ENCODE data around the gene CDC42EP4. TPM values are rescaled to one million over a fixed set of nuclear protein-coding genes. Genes with fewer than 3 reads are reported as not detected.

CDC42EP4 gene
- total and polyA plus RNA-seq, 4 donors: 15.7 to 31.0 (median 28.0) TPM

DNA sequence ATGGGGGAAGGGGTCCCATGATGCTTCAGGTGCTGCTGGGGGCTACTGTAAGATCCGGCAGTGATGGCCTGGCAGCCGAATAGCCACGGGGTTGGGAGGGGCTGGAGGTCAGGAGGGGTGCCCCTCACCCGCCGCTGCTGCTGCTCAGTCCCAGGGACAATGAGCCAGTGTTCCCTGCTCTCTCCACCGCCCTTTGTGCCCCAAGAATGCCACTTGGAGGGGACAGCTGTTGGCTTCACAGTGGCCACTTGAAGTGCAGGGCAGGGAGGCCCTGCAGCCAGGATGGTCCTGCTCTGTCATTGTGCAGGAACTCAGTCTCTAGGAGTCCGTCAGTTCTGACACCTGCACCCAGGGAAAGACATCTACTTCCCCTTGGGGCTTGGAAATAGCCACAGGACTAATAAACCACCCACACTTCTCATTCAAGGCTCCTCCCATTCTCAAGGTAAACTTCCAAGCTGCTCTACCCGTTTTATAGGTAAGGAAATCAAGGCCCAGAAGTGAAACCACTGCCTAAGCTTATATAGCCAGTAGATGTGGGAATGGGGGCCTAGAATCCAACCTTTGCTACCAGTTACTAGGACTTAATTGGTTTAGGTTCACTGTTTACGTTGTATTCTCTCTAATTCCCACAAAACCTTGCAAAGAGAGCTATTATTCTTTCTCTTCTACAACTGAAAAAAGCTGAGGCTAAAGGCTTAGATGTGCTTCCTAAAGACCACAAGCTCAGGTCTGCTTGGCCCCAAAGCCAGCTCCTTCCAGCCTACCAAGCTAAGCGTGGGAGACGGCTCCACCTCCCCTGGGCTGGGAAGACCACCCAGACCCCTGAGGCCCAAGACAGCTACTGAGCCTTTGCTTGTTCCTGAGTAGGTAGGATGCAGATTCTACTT lies 43.9 kb downstream of the CDC42EP4 start (continued):
- TF ChIP-seq, protein P1, sequence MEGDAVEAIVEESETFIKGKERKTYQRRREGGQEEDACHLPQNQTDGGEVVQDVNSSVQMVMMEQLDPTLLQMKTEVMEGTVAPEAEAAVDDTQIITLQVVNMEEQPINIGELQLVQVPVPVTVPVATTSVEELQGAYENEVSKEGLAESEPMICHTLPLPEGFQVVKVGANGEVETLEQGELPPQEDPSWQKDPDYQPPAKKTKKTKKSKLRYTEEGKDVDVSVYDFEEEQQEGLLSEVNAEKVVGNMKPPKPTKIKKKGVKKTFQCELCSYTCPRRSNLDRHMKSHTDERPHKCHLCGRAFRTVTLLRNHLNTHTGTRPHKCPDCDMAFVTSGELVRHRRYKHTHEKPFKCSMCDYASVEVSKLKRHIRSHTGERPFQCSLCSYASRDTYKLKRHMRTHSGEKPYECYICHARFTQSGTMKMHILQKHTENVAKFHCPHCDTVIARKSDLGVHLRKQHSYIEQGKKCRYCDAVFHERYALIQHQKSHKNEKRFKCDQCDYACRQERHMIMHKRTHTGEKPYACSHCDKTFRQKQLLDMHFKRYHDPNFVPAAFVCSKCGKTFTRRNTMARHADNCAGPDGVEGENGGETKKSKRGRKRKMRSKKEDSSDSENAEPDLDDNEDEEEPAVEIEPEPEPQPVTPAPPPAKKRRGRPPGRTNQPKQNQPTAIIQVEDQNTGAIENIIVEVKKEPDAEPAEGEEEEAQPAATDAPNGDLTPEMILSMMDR (IDR thresholded peaks at IDR 0.05; ENCODE audit: low read depth, low read length, missing input control): no peak
- TF ChIP-seq NR2F2 (IDR thresholded peaks at IDR 0.05) (no peak), YY1 (IDR thresholded peaks at IDR 0.05) (no peak), GABPA (IDR thresholded peaks at IDR 0.05 in 1 of 2, conservative IDR thresholded peaks at IDR 0.05 in 1 of 2) (no peak)

DNA sequence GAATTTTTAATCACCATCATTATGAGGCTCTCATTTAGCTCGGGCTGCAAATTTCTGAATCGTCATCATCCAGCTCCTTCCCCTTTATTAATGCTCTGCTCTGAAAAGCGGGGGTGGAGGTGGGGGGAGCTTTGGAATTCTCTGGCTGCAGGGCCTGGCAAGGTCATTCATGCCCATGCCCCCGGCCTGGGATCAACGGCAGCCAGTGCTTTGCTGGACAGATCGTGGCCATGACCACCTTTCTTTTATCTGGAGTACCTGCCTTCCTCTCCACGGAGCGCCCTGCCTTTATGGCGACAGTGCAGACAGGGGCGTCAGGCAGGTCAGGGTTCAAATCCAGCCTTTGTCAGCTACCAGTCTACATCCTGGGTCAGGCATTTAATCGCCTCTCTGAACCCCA lies 45.0 kb downstream of the CDC42EP4 start:
- peaks cover 2 to 10% (median 6%) of the 10 kb centered on the region in 4 donors for H3K4me1 ChIP-seq (ENCODE audit: control insufficient read depth in 4 of 4, insufficient read depth in 4 of 4, low read length in 3 of 4)
- WGBS: 92% methylated on average over 11 of the region's 11 CpGs
- H3K36me3 ChIP-seq (ENCODE audit: control insufficient read depth in 4 of 4, insufficient read depth in 3 of 4, low read depth in 1 of 4, low read length in 3 of 4): no peaks in the 10 kb centered on the region
- no peaks in the 10 kb centered on the region for H3K9me3 ChIP-seq (ENCODE audit: control insufficient read depth in 4 of 4, low read length in 3 of 4)
- no peak for DNase-seq (ENCODE audit: low spot score)
- no peaks in the 10 kb centered on the region for H3K27me3 ChIP-seq (ENCODE audit: control insufficient read depth in 4 of 4, insufficient read depth in 4 of 4, low read length in 3 of 4)
- H3K9ac ChIP-seq (ENCODE audit: low read depth in 1 of 2, low read length in 2 of 2): no peak overlapping the region
- no peak overlapping the region for H3K27ac ChIP-seq (ENCODE audit: low read depth in 1 of 2, low read length in 2 of 2)
- no peak overlapping the region for H3K4me3 ChIP-seq (ENCODE audit: low read depth in 1 of 3, low read length in 3 of 3)
- TF ChIP-seq JUND (IDR thresholded peaks at IDR 0.05) (no peak), NR2F2 (IDR thresholded peaks at IDR 0.05) (no peak), SP1 (IDR thresholded peaks at IDR 0.05) (no peak), HNF4A (conservative IDR thresholded peaks at IDR 0.05) (no peak)
- TF ChIP-seq, protein P2, sequence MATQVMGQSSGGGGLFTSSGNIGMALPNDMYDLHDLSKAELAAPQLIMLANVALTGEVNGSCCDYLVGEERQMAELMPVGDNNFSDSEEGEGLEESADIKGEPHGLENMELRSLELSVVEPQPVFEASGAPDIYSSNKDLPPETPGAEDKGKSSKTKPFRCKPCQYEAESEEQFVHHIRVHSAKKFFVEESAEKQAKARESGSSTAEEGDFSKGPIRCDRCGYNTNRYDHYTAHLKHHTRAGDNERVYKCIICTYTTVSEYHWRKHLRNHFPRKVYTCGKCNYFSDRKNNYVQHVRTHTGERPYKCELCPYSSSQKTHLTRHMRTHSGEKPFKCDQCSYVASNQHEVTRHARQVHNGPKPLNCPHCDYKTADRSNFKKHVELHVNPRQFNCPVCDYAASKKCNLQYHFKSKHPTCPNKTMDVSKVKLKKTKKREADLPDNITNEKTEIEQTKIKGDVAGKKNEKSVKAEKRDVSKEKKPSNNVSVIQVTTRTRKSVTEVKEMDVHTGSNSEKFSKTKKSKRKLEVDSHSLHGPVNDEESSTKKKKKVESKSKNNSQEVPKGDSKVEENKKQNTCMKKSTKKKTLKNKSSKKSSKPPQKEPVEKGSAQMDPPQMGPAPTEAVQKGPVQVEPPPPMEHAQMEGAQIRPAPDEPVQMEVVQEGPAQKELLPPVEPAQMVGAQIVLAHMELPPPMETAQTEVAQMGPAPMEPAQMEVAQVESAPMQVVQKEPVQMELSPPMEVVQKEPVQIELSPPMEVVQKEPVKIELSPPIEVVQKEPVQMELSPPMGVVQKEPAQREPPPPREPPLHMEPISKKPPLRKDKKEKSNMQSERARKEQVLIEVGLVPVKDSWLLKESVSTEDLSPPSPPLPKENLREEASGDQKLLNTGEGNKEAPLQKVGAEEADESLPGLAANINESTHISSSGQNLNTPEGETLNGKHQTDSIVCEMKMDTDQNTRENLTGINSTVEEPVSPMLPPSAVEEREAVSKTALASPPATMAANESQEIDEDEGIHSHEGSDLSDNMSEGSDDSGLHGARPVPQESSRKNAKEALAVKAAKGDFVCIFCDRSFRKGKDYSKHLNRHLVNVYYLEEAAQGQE (IDR thresholded peaks at IDR 0.05): no peak
- TF ChIP-seq, protein P3, sequence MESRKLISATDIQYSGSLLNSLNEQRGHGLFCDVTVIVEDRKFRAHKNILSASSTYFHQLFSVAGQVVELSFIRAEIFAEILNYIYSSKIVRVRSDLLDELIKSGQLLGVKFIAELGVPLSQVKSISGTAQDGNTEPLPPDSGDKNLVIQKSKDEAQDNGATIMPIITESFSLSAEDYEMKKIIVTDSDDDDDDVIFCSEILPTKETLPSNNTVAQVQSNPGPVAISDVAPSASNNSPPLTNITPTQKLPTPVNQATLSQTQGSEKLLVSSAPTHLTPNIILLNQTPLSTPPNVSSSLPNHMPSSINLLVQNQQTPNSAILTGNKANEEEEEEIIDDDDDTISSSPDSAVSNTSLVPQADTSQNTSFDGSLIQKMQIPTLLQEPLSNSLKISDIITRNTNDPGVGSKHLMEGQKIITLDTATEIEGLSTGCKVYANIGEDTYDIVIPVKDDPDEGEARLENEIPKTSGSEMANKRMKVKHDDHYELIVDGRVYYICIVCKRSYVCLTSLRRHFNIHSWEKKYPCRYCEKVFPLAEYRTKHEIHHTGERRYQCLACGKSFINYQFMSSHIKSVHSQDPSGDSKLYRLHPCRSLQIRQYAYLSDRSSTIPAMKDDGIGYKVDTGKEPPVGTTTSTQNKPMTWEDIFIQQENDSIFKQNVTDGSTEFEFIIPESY (IDR thresholded peaks at IDR 0.05): no peak
